T-helper 2 cell treated with Interferon-gamma antibody and Interleukin-4, amounts not matched to agents 5 μg/mL and 100 μg/mL, for 36 hours (primary cell): Measurements from ENCODE around the gene TCF7L1.

Experiments
- DNase-seq: peaks from one replicate; pipeline ENCODE4 v3.0.0; 2021; ENCODE audit warnings: low spot score
- H3K27ac Mint-ChIP-seq: one replicate; pipeline ENCODE4 v1.8.0; 2021; ENCODE audit warnings: mild to moderate bottlenecking, mixed read lengths
- H3K27me3 Mint-ChIP-seq: one replicate; pipeline ENCODE4 v1.8.0; 2021; ENCODE audit warnings: low read depth, mixed read lengths
- H3K36me3 Mint-ChIP-seq: one replicate; pipeline ENCODE4 v1.8.0; 2021; ENCODE audit warnings: low read depth, mixed read lengths
- H3K4me1 Mint-ChIP-seq: one replicate; pipeline ENCODE4 v1.8.0; 2021; ENCODE audit warnings: low read depth, mixed read lengths
- H3K4me3 Mint-ChIP-seq: one replicate; pipeline ENCODE4 v1.8.0; 2022; ENCODE audit warnings: mild to moderate bottlenecking, moderate library complexity, mixed read lengths
- H3K9me3 Mint-ChIP-seq: one replicate; pipeline ENCODE4 v1.8.0; 2021; ENCODE audit warnings: mixed read lengths

Gene TCF7L1

DNA sequence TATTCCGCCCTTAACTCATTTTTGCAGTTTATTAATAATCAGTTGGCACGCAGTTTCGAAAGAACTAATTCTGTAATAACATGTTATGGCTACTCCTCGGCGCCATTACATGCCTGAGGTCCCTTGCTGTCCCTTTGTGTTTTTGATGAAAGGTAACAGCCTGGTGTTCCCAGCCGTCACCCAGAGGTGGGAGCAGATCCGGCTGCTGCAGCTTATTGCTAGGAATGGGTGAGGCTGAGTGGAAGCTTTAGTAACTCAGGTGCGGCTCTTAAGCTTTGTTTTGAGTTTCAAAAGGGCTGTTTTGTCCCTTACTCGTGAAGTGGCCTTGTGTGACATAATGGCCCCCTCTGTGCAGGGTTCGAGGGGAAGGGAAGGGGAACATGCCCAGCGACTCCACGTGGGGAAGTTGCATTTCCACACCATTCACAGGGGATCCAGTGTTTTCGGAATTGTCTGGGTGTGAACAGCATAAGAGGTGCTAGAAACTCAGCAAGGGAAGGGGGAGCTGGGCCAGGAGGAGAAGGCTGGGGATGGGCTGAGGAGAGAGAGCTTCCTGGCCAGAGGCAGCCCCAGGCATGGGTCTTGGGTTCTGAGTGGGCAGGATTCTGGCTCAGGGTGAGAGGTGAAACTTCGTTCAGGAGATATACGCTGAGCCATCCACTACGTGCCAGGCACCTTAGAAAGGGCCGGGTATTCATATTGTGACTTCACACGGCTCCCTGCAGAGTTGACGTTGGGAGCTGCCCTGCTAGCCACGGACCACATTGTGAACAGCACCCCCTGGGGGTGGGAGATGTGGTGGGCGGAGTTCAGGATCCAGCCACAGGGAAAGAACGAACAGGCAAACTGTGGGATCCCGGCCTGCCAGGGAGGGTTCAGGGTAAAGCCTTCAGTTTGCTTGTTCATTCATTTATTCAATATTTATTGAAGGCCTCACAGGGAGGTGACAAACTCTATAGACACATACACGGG lies 110.2 kb downstream of the TCF7L1 start:
- no peaks in the 10 kb centered on the region for H3K4me1 Mint-ChIP-seq
- H3K27ac Mint-ChIP-seq, result no peak overlapping the region
- no peaks in the 10 kb centered on the region for H3K9me3 Mint-ChIP-seq
- peaks cover 13% of the 10 kb centered on the region for H3K27me3 Mint-ChIP-seq
- H3K36me3 Mint-ChIP-seq, result no peaks in the 10 kb centered on the region
- DNase-seq, result no peak
- H3K4me3 Mint-ChIP-seq, result no peak overlapping the region

DNA sequence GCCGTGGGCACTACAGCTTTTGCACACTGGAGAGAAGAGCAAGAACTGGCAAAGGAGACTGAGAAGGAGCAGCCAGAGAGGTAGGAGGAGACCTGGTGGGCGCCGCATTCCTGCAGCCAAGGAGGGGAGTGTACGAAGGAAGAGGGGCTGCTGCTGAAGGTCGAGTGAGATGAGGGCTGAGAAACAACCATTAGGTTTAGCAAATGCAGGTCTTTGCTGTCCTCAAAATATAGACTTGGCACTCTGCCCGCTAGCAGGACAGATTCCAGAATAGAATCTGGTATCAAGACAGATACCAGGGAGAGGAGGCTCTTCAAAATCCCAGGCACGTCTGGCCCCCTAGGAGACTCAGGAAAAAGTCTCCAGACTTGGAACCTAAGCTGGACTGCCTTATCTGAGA lies 111.6 kb downstream of the TCF7L1 start:
- Mint-ChIP-seq H3K4me1 (no peaks in the 10 kb centered on the region), H3K9me3 (no peaks in the 10 kb centered on the region), H3K4me3 (no peak overlapping the region), H3K27ac (no peak overlapping the region), H3K36me3 (no peaks in the 10 kb centered on the region), H3K27me3 (peaks cover 8% of the 10 kb centered on the region)
- no peak for DNase-seq

DNA sequence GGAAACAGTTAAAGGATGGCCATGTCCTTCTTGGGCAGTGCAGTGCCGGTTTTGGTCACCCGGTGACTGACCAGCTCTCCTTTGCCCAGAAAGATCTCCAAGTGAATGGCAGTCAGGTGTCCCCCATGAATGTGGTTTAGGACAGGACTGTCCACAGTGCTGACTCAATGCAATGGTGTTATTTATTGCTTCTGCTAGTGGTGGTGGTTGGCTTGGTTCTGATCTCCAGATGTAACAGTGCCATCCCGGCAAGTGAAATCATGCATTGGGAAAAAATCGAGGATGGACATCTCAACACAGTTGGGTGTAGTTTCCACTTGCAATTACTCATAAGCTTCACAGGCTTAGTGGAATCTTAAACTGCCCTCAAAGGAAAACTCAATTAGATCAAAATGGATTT lies 112.7 kb downstream of the TCF7L1 start:
- H3K27ac Mint-ChIP-seq, result no peak overlapping the region
- DNase-seq, result no peak
- no peaks in the 10 kb centered on the region for H3K4me1 Mint-ChIP-seq
- no peaks in the 10 kb centered on the region for H3K9me3 Mint-ChIP-seq
- H3K4me3 Mint-ChIP-seq, result no peak overlapping the region
- H3K27me3 Mint-ChIP-seq, result peaks cover 4% of the 10 kb centered on the region
- H3K36me3 Mint-ChIP-seq, result no peaks in the 10 kb centered on the region

- Mint-ChIP-seq H3K27me3 (peaks cover 4% of the 10 kb centered on the region), H3K27ac (no peak overlapping the region), H3K4me3 (no peak overlapping the region), H3K36me3 (no peaks in the 10 kb centered on the region), H3K4me1 (no peaks in the 10 kb centered on the region), H3K9me3 (no peaks in the 10 kb centered on the region)
- peak; percentile 12 for DNase-seq
These were observed 113.2 kb downstream of the TCF7L1 start for GRCh38 chr2:85246348-85246747.

- DNase-seq, result no peak
- Mint-ChIP-seq H3K36me3 (no peaks in the 10 kb centered on the region), H3K4me1 (no peaks in the 10 kb centered on the region), H3K9me3 (no peaks in the 10 kb centered on the region), H3K27ac (no peak overlapping the region), H3K4me3 (no peak overlapping the region), H3K27me3 (peaks cover 4% of the 10 kb centered on the region)
These were observed 114.4 kb downstream of the TCF7L1 start for GRCh38 chr2:85247610-85248009.

DNA sequence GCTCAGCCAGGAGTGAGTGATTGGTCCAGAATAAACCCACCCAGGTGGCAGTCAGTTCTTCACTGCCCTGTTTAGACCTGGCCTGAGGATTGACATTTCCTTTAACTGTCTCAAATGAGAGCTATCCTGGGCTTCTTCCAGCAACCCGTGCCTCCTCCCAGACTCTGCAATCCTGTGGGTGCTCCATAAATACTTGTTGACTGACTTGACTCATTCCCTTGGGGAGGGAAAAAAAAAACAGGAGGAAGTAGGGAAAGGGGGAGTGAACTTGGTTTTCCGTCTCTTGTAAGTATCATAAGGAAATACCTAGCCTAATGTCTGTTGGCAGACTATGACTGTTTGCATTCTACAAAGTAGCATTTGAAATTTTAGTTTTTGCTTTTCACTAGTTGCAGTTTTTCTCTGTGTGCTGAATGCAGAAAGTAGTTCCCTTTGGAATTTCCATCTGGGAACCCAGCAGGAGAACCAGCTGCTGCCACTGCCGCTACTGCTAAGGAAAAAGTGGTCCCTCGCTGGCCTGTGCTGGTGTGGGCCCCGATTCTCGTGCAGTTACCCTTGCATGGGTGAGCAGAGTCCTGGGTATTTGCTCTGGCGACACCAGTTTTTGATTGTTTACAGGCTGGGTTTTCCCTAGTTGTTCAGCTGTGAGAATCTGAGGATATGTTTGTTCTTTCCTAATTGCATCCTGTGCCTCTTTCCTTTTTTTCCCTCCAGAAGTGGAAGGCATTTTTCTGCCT lies 115.7 kb downstream of the TCF7L1 start:
- Mint-ChIP-seq H3K36me3 (no peaks in the 10 kb centered on the region), H3K27ac (no peak overlapping the region), H3K4me3 (no peak overlapping the region), H3K4me1 (no peaks in the 10 kb centered on the region), H3K9me3 (no peaks in the 10 kb centered on the region), H3K27me3 (peaks cover 4% of the 10 kb centered on the region)
- no peak for DNase-seq

DNA sequence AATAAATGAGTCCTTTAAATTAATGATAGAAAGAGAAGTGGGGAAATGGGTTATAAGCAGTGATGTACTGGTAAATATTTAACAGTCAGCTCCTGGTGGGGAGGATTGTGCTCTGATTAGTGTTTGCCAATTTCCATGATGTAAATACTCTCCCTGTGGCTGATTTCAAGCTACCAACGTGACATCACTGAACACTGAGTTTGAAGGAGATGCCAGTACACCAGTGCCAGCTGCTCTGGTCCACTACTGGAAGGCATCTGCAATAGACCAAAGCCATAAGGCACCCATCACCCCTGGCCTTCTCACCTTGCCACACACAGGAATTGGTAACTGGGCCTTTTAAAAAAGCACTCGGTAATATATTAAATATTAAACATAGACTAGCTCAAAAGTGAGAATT lies 116.9 kb downstream of the TCF7L1 start:
- H3K36me3 Mint-ChIP-seq, result no peaks in the 10 kb centered on the region
- H3K4me1 Mint-ChIP-seq, result no peaks in the 10 kb centered on the region
- no peaks in the 10 kb centered on the region for H3K9me3 Mint-ChIP-seq
- no peak overlapping the region for H3K4me3 Mint-ChIP-seq
- H3K27ac Mint-ChIP-seq, result no peak overlapping the region
- DNase-seq, result no peak
- H3K27me3 Mint-ChIP-seq, result peaks cover 4% of the 10 kb centered on the region

- H3K27ac Mint-ChIP-seq, result no peak overlapping the region
- H3K4me3 Mint-ChIP-seq, result no peak overlapping the region
- no peak for DNase-seq
- H3K9me3 Mint-ChIP-seq, result no peaks in the 10 kb centered on the region
- peaks cover 4% of the 10 kb centered on the region for H3K27me3 Mint-ChIP-seq
- H3K4me1 Mint-ChIP-seq, result no peaks in the 10 kb centered on the region
- no peaks in the 10 kb centered on the region for H3K36me3 Mint-ChIP-seq
These were observed 118.0 kb downstream of the TCF7L1 start for GRCh38 chr2:85251070-85251616.

DNA sequence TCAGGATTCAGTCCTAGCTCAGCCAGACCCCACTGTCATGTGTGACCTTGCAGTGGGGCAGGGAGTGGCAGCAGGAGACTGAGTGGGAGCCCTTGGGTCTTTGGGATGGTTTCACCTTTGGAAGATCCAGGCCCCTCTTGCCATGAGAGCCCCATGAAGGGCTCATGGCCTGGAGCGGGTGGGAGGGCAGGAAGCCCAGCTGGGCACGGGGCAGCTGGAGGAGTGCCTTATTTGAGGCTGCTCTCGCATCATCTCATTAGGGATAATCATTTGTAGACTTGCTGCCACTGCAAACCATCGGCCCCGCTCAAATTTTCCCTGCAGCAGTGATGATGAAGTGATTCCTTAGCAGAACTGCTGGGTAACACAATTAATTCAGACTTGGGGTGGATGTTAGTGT lies 120.7 kb downstream of the TCF7L1 start:
- no peak overlapping the region for H3K4me3 Mint-ChIP-seq

GRCh38 chr2:85254540-85255300 lies 121.5 kb downstream of the TCF7L1 start:
- no peaks in the 10 kb centered on the region for H3K27me3 Mint-ChIP-seq
- H3K4me3 Mint-ChIP-seq, result no peak overlapping the region
- H3K9me3 Mint-ChIP-seq, result no peaks in the 10 kb centered on the region
- no peak for DNase-seq
- no peak overlapping the region for H3K27ac Mint-ChIP-seq
- no peaks in the 10 kb centered on the region for H3K36me3 Mint-ChIP-seq
- H3K4me1 Mint-ChIP-seq, result no peaks in the 10 kb centered on the region

More for the DNA sequence above, 120.7 kb downstream of the TCF7L1 start:
- no peaks in the 10 kb centered on the region for H3K4me1 Mint-ChIP-seq
- H3K36me3 Mint-ChIP-seq, result no peaks in the 10 kb centered on the region
- H3K27ac Mint-ChIP-seq, result no peak overlapping the region
- H3K27me3 Mint-ChIP-seq, result no peaks in the 10 kb centered on the region
- no peak for DNase-seq
- no peaks in the 10 kb centered on the region for H3K9me3 Mint-ChIP-seq

GRCh38 chr2:85255456-85255812 lies 122.2 kb downstream of the TCF7L1 start:
- H3K4me1 Mint-ChIP-seq, result no peaks in the 10 kb centered on the region
- H3K4me3 Mint-ChIP-seq, result no peak overlapping the region
- H3K9me3 Mint-ChIP-seq, result no peaks in the 10 kb centered on the region
- no peak overlapping the region for H3K27ac Mint-ChIP-seq
- DNase-seq, result no peak
- no peaks in the 10 kb centered on the region for H3K36me3 Mint-ChIP-seq
- H3K27me3 Mint-ChIP-seq, result no peaks in the 10 kb centered on the region

DNA sequence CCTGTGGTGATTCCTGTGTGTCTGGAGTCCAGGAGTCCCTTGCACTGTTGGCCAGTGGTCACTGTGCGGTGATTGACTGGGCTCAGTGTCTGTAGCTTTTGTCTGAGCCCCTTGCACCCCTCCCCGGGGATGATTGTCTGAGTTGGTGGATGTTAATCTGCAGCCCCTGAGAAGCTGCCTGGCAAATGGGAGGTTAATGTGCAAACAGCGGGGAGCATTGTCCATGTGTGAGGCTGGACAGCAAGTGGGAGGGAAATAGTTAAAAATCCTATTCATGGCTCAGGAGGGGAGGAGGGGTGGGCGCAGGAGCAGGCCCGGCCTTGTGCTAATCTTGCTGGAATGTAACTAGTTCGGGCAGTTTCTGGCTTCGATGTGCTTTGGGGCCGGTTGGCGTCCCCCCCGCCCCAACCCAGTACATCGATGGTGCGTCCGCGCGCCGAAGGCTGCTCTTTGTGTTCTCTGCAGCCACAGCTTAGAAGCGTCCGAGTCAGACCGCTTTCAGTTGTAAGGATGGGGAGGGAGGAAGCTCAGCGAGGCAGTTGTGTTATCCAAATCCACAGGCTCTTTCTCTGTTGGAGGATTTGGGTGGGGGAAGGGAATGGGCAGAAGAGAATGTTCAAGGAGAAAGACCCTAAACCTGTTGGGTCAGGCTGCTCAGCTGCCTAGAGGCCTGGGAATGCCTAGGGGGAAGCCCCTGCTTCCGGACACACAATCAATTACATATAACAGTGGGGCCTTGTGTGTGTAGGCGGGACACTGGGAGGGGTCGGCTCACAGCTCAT lies 122.8 kb downstream of the TCF7L1 start:
- no peaks in the 10 kb centered on the region for H3K36me3 Mint-ChIP-seq
- H3K9me3 Mint-ChIP-seq, result no peaks in the 10 kb centered on the region
- no peaks in the 10 kb centered on the region for H3K27me3 Mint-ChIP-seq
- H3K4me3 Mint-ChIP-seq, result no peak overlapping the region
- no peaks in the 10 kb centered on the region for H3K4me1 Mint-ChIP-seq
- no peak overlapping the region for H3K27ac Mint-ChIP-seq
- DNase-seq, result no peak

DNA sequence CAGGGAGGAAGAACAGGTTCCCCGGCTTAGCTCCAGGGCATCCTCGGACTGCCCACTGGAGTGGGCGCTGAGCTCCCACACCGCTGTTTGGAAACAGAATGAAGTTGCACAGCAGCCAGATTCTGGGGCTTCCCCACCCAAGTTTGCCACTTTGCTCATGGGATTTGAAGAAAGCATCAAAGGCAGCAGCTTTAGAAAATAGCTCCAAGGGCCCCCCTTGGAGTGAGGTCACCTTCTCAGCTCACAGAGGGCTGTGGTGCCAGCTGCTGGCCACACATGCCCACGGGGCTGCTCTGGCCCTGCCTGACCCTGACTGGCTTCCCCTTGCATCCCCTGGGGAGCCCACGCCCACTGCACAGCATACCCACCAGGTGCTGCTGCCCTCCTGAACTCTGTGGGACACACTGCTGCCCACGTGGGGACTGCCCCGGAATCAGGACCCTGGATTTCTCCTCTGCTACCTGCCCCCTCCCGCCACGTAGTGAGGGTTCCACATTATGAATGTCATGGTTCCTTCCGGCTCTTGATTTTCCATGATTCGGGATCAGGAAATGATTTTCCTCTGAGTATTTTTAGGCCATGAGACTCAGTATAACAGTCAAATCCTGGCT lies 124.3 kb downstream of the TCF7L1 start:
- Mint-ChIP-seq H3K9me3 (no peaks in the 10 kb centered on the region), H3K27ac (no peak overlapping the region), H3K4me3 (no peak overlapping the region), H3K27me3 (no peaks in the 10 kb centered on the region), H3K36me3 (no peaks in the 10 kb centered on the region), H3K4me1 (no peaks in the 10 kb centered on the region)
- no peak for DNase-seq
